SK-N-SH treated with all-trans-retinoic acid at 6 μM for 48 hours (cell line): ENCODE results near the gene ELFN2.

Experiments used
- ATAC-seq: fragments of 200-7000 bp; cut with Tn5 transposase; 3 replicates; pipeline ENCODE4 v1.9.1; 2020; ENCODE audit warnings: mild to moderate bottlenecking, moderate library complexity
- ARNTL ChIP-seq: fragments of 450-650 bp; formaldehyde crosslinking; IDR thresholded peaks from 2 replicates; pipeline ENCODE4 v1.5.0; 2020; ENCODE audit warnings: low read depth, mild to moderate bottlenecking, moderate library complexity, borderline replicate concordance
- BACH2 ChIP-seq: fragments of 250-450 bp; sonication (Bioruptor Pico); IDR thresholded peaks from 2 replicates; pipeline ENCODE4 v1.9.0; 2021; ENCODE audit warnings: mild to moderate bottlenecking, borderline replicate concordance
- CREB5 ChIP-seq: fragments of 250-450 bp; sonication (Bioruptor Pico); IDR thresholded peaks from 2 replicates; pipeline ENCODE4 v1.5.1; 2020; ENCODE audit warnings: low read depth, mild to moderate bottlenecking, moderate library complexity
- CSDC2 ChIP-seq: fragments of 250-450 bp; sonication (Bioruptor Pico); IDR thresholded peaks from 2 replicates; pipeline ENCODE4 v1.5.0; 2020; ENCODE audit warnings: mild to moderate bottlenecking, moderate library complexity
- CSRNP3 ChIP-seq: fragments of 250-450 bp; sonication (Bioruptor Pico); IDR thresholded peaks from 2 replicates; pipeline ENCODE4 v1.5.1; 2021; ENCODE audit warnings: mild to moderate bottlenecking, moderate library complexity
- ESRRG ChIP-seq: fragments of 250-450 bp; sonication (Bioruptor Pico); IDR thresholded peaks from 2 replicates; pipeline ENCODE4 v1.6.1; 2021; ENCODE audit warnings: mild to moderate bottlenecking
- GLIS3 ChIP-seq: fragments of 250-450 bp; sonication (Bioruptor Pico); IDR thresholded peaks from 2 replicates; pipeline ENCODE4 v1.5.0; 2020; ENCODE audit warnings: mild to moderate bottlenecking, moderate library complexity
- ISL1 ChIP-seq: fragments of 250-450 bp; sonication (Bioruptor Pico); IDR thresholded peaks from 2 replicates; pipeline ENCODE4 v2.1.2; 2022; ENCODE audit warnings: mild to moderate bottlenecking, moderate library complexity
- OSR1 ChIP-seq: fragments of 250-450 bp; sonication (Bioruptor Pico); IDR thresholded peaks from 2 replicates; pipeline ENCODE4 v1.8.0; 2022; ENCODE audit warnings: moderate library complexity, mild to moderate bottlenecking, inconsistent platforms
- POU6F1 ChIP-seq: fragments of 250-450 bp; sonication (Bioruptor Pico); IDR thresholded peaks from 2 replicates; pipeline ENCODE4 v1.8.0; 2021; ENCODE audit warnings: low read depth, mild to moderate bottlenecking, moderate library complexity, borderline replicate concordance
- PPARA ChIP-seq: fragments of 250-450 bp; sonication (Bioruptor Pico); IDR thresholded peaks from 2 replicates; pipeline ENCODE4 v1.5.0; 2020; ENCODE audit warnings: mild to moderate bottlenecking, borderline replicate concordance
- RARB ChIP-seq: fragments of 250-450 bp; sonication (Bioruptor Pico); IDR thresholded peaks from 2 replicates; pipeline ENCODE4 v1.8.0; 2021; ENCODE audit warnings: mild to moderate bottlenecking, moderate library complexity
- SNAI2 ChIP-seq: fragments of 250-450 bp; sonication (Bioruptor Pico); IDR thresholded peaks from 2 replicates; pipeline ENCODE4 v1.5.0; 2020; ENCODE audit warnings: mild to moderate bottlenecking, moderate library complexity
- TCF4 ChIP-seq: fragments of 250-450 bp; sonication (Bioruptor Pico); IDR thresholded peaks from 2 replicates; pipeline ENCODE4 v1.8.0; 2021; ENCODE audit warnings: mild to moderate bottlenecking, moderate library complexity, borderline replicate concordance
- TOX ChIP-seq: fragments of 250-450 bp; sonication (Bioruptor Pico); IDR thresholded peaks from 2 replicates; pipeline ENCODE4 v1.8.0; 2021; ENCODE audit warnings: mild to moderate bottlenecking, moderate library complexity, borderline replicate concordance
- ZC3H10 ChIP-seq: fragments of 250-450 bp; sonication (Bioruptor Pico); IDR thresholded peaks from 2 replicates; pipeline ENCODE4 v1.5.1; 2021; ENCODE audit warnings: mild to moderate bottlenecking, moderate library complexity
- ZNF565 ChIP-seq: fragments of 450-650 bp; formaldehyde crosslinking; conservative IDR thresholded peaks from 2 replicates; pipeline ENCODE4 v1.5.0; 2020; ENCODE audit warnings: low read depth, mild to moderate bottlenecking, moderate library complexity
- ZNF70 ChIP-seq: fragments of 450-650 bp; formaldehyde crosslinking; IDR thresholded peaks from 2 replicates; pipeline ENCODE4 v1.5.0; 2020; ENCODE audit warnings: mild to moderate bottlenecking, moderate library complexity
- ZNF8 ChIP-seq: fragments of 450-650 bp; formaldehyde crosslinking; IDR thresholded peaks from 2 replicates; pipeline ENCODE4 v1.5.0; 2020; ENCODE audit warnings: mild to moderate bottlenecking, moderate library complexity
- TF ChIP-seq, protein P1 (sequence below): fragments of 250-450 bp; sonication (Bioruptor Pico); IDR thresholded peaks from 2 replicates; pipeline ENCODE4 v1.5.0; 2020; ENCODE audit warnings: mild to moderate bottlenecking, moderate library complexity
- TF ChIP-seq, protein P2 (sequence below): fragments of 250-450 bp; sonication (Bioruptor Pico); IDR thresholded peaks from 2 replicates; pipeline ENCODE4 v1.8.0; 2020; ENCODE audit warnings: mild to moderate bottlenecking, moderate library complexity, borderline replicate concordance

Gene ELFN2

DNA sequence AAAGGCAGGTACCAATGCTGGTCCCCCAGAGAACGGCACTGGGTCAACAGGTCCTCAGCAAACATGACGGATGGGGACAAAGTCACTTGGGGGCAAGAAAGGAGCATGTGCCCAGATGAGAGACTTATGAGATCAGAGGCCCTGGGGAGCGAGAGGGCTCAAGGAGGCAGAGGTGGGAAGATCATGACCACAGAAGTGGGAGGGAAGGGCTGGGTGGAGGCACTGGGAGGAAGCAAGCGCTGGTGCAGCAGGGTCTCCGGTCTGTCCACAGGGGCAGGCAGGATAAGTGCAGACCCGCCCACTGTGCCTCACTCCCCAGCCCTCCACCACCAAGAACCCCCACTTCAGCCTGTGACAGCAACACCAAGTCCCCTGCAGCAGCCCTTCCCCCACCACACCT, 10.9 kb downstream of the ELFN2 start:
- ATAC-seq = no peak
- TF ChIP-seq ISL1 (CRISPR knock-in tag) = no peak

- ATAC-seq = no peak
- TF ChIP-seq TOX (CRISPR knock-in tag) (no peak), RARB (no peak), SNAI2 (CRISPR knock-in tag) (no peak), ZC3H10 (CRISPR knock-in tag) (no peak), OSR1 (CRISPR knock-in tag) (no peak), GLIS3 (no peak), TCF4 (CRISPR knock-in tag) (no peak), PPARA (CRISPR knock-in tag) (no peak), ZNF70 (CRISPR knock-in tag) (no peak), BACH2 (no peak), CSRNP3 (CRISPR knock-in tag) (no peak), POU6F1 (CRISPR knock-in tag) (no peak), ESRRG (no peak), ZNF565 (no peak), CREB5 (CRISPR knock-in tag) (no peak), CSDC2 (CRISPR knock-in tag) (no peak), ZNF8 (CRISPR knock-in tag) (no peak)
Measured at GRCh38 chr22:37415210-37415609, 12.1 kb downstream of the ELFN2 start.

GRCh38 chr22:37414288-37414687, 13.0 kb downstream of the ELFN2 start:
- TF ChIP-seq TCF4 (CRISPR knock-in tag) (no peak), BACH2 (no peak), OSR1 (CRISPR knock-in tag) (no peak), SNAI2 (CRISPR knock-in tag) (no peak), ZNF565 (no peak), GLIS3 (no peak), PPARA (CRISPR knock-in tag) (no peak), CSRNP3 (CRISPR knock-in tag) (no peak), ZC3H10 (CRISPR knock-in tag) (no peak), ARNTL (CRISPR knock-in tag) (no peak), ZNF8 (CRISPR knock-in tag) (no peak), ESRRG (no peak)
- TF ChIP-seq, protein P1, sequence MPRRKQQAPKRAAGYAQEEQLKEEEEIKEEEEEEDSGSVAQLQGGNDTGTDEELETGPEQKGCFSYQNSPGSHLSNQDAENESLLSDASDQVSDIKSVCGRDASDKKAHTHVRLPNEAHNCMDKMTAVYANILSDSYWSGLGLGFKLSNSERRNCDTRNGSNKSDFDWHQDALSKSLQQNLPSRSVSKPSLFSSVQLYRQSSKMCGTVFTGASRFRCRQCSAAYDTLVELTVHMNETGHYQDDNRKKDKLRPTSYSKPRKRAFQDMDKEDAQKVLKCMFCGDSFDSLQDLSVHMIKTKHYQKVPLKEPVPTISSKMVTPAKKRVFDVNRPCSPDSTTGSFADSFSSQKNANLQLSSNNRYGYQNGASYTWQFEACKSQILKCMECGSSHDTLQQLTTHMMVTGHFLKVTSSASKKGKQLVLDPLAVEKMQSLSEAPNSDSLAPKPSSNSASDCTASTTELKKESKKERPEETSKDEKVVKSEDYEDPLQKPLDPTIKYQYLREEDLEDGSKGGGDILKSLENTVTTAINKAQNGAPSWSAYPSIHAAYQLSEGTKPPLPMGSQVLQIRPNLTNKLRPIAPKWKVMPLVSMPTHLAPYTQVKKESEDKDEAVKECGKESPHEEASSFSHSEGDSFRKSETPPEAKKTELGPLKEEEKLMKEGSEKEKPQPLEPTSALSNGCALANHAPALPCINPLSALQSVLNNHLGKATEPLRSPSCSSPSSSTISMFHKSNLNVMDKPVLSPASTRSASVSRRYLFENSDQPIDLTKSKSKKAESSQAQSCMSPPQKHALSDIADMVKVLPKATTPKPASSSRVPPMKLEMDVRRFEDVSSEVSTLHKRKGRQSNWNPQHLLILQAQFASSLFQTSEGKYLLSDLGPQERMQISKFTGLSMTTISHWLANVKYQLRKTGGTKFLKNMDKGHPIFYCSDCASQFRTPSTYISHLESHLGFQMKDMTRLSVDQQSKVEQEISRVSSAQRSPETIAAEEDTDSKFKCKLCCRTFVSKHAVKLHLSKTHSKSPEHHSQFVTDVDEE (CRISPR knock-in tag) = no peak
- TF ChIP-seq, protein P2, sequence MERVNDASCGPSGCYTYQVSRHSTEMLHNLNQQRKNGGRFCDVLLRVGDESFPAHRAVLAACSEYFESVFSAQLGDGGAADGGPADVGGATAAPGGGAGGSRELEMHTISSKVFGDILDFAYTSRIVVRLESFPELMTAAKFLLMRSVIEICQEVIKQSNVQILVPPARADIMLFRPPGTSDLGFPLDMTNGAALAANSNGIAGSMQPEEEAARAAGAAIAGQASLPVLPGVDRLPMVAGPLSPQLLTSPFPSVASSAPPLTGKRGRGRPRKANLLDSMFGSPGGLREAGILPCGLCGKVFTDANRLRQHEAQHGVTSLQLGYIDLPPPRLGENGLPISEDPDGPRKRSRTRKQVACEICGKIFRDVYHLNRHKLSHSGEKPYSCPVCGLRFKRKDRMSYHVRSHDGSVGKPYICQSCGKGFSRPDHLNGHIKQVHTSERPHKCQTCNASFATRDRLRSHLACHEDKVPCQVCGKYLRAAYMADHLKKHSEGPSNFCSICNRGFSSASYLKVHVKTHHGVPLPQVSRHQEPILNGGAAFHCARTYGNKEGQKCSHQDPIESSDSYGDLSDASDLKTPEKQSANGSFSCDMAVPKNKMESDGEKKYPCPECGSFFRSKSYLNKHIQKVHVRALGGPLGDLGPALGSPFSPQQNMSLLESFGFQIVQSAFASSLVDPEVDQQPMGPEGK (CRISPR knock-in tag) = no peak
- no peak for ATAC-seq
